Breast epithelium (tissue), 4 donors: ENCODE measurements around the gene SETBP1. TPM values are rescaled to one million over a fixed set of nuclear protein-coding genes. Genes with fewer than 3 reads are reported as not detected.

Experiments used
- DNase-seq, 2 donors: peaks; one replicate each; pipeline ENCODE4 v3.0.0-alpha.2; 2019; ENCODE audit warnings: low spot score in 2 of 2
- H3K27ac ChIP-seq, 2 donors: fragments of 200-600 bp; sonication (generic) in 1 of 2; one replicate each; pipeline ENCODE4 v1.5.1; 2016 to 2019; ENCODE audit warnings: mild to moderate bottlenecking in 1 of 2
- H3K27me3 ChIP-seq, 2 donors: fragments of 200-600 bp; sonication (generic) in 1 of 2; one replicate each; pipeline versions ENCODE4 v1.5.1 to v1.6.0; 2017 to 2019; ENCODE audit warnings: control low read depth in 1 of 2, mild to moderate bottlenecking in 1 of 2
- H3K36me3 ChIP-seq: fragments of 200-600 bp; one replicate; pipeline ENCODE4 v1.5.1; 2019
- H3K4me1 ChIP-seq, 2 donors: fragments of 200-600 bp; sonication (generic); one replicate each; pipeline ENCODE4 v1.5.1; 2016 to 2019; ENCODE audit warnings: control low read depth in 1 of 2
- H3K4me3 ChIP-seq, 3 donors: fragments of 200-600 bp; sonication (generic); 1 replicate in 2 of 3; 2 replicates in 1 of 3; pipeline ENCODE4 v1.5.1; 2016 to 2019; ENCODE audit warnings: mild to moderate bottlenecking in 3 of 3, moderate library complexity in 2 of 3
- H3K9me3 ChIP-seq, 2 donors: fragments of 200-600 bp; sonication (generic) in 1 of 2; one replicate each; pipeline ENCODE4 v1.5.1; 2016 to 2019; ENCODE audit warnings: control low read depth in 1 of 2
- POLR2A ChIP-seq: fragments of 450-650 bp; IDR thresholded peaks from one replicate; pipeline ENCODE4 v1.6.1; 2016; ENCODE audit warnings: antibody characterized with exemption, mild to moderate bottlenecking, moderate library complexity
- POLR2AphosphoS5 ChIP-seq, 3 donors: sonication (generic); formaldehyde crosslinking; IDR thresholded peaks; one replicate each; pipeline ENCODE4 v1.6.1; 2017; ENCODE audit warnings: antibody characterized with exemption in 3 of 3
- intact Hi-C: fragments of 100-400 bp; cut with DNase I; formaldehyde crosslinking; loops from one replicate; pipeline ENCODE4 v1.15.1; 2023; ENCODE audit warnings: low total_unique reads
- total RNA-seq, 3 donors: library from RNA; depleted of rRNA; stranded (reverse); fragments of >200 nt; gene quantifications; one replicate each; pipeline ENCODE4 v1.1.0, GENCODE V29; 2016
- TF ChIP-seq, protein P1 (sequence below), 3 donors: fragments of 450-650 bp; IDR thresholded peaks; one replicate each; pipeline ENCODE4 v1.5.1; 2016 to 2017; ENCODE audit warnings: antibody characterized with exemption in 3 of 3, mild to moderate bottlenecking in 3 of 3, moderate library complexity in 3 of 3

The SETBP1 gene
- total RNA-seq, 3 donors from 2014 or later, result 26.2 to 40.1 (median 37.0) TPM

GRCh38 chr18:44764863-44765262, 84.2 kb downstream of the SETBP1 start:
- DNase-seq, result no peak
- intact Hi-C loops, result no loop called here
- TF ChIP-seq POLR2AphosphoS5 (IDR thresholded peaks at IDR 0.05), result no peak
- TF ChIP-seq, protein P1, sequence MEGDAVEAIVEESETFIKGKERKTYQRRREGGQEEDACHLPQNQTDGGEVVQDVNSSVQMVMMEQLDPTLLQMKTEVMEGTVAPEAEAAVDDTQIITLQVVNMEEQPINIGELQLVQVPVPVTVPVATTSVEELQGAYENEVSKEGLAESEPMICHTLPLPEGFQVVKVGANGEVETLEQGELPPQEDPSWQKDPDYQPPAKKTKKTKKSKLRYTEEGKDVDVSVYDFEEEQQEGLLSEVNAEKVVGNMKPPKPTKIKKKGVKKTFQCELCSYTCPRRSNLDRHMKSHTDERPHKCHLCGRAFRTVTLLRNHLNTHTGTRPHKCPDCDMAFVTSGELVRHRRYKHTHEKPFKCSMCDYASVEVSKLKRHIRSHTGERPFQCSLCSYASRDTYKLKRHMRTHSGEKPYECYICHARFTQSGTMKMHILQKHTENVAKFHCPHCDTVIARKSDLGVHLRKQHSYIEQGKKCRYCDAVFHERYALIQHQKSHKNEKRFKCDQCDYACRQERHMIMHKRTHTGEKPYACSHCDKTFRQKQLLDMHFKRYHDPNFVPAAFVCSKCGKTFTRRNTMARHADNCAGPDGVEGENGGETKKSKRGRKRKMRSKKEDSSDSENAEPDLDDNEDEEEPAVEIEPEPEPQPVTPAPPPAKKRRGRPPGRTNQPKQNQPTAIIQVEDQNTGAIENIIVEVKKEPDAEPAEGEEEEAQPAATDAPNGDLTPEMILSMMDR (IDR thresholded peaks at IDR 0.05), result no peak
- no peak for TF ChIP-seq POLR2A
- Histone ChIP-seq H3K36me3 (no peaks in the 10 kb centered on the region), H3K4me3 (no peak overlapping the region), H3K27me3 (no peaks in the 10 kb centered on the region), H3K27ac (no peak overlapping the region), H3K9me3 (no peaks in the 10 kb centered on the region), H3K4me1 (peaks cover 0 to 12% of the 10 kb centered on the region in 2 donors)

- Histone ChIP-seq H3K4me1 (peaks cover 0 to 12% of the 10 kb centered on the region in 2 donors), H3K36me3 (no peaks in the 10 kb centered on the region), H3K27me3 (no peaks in the 10 kb centered on the region), H3K9me3 (no peaks in the 10 kb centered on the region), H3K4me3 (no peak overlapping the region), H3K27ac (no peak overlapping the region)
- intact Hi-C loops, result no loop called here
- DNase-seq, result no peak
- TF ChIP-seq, protein P1 (IDR thresholded peaks at IDR 0.05), result no peak
- TF ChIP-seq POLR2AphosphoS5 (IDR thresholded peaks at IDR 0.05) (no peak), POLR2A (no peak)
Observed at GRCh38 chr18:44765456-44765855, 84.8 kb downstream of the SETBP1 start.

- Histone ChIP-seq H3K9me3 (no peaks in the 10 kb centered on the region), H3K36me3 (no peaks in the 10 kb centered on the region), H3K4me3 (no peak overlapping the region), H3K4me1 (peaks cover 2 to 11% of the 10 kb centered on the region in 2 donors), H3K27ac (no peak overlapping the region), H3K27me3 (no peaks in the 10 kb centered on the region)
- TF ChIP-seq, protein P1 (IDR thresholded peaks at IDR 0.05), result no peak
- TF ChIP-seq POLR2A, result no peak
- no peak for TF ChIP-seq POLR2AphosphoS5 (IDR thresholded peaks at IDR 0.05)
- intact Hi-C loops, result no loop called here
- no peak for DNase-seq
Observed at GRCh38 chr18:44766450-44766849, 85.8 kb downstream of the SETBP1 start.

- intact Hi-C loops, result no loop called here
- no peak for DNase-seq
- Histone ChIP-seq H3K36me3 (no peaks in the 10 kb centered on the region), H3K9me3 (no peaks in the 10 kb centered on the region), H3K4me1 (peaks cover 5% of the 10 kb centered on the region in 2 donors), H3K4me3 (no peak overlapping the region), H3K27ac (no peak overlapping the region), H3K27me3 (no peaks in the 10 kb centered on the region)
- TF ChIP-seq, protein P1 (IDR thresholded peaks at IDR 0.05), result no peak
- TF ChIP-seq POLR2AphosphoS5 (IDR thresholded peaks at IDR 0.05), result no peak
- no peak for TF ChIP-seq POLR2A
Observed at GRCh38 chr18:44767807-44768206, 87.1 kb downstream of the SETBP1 start.

DNA sequence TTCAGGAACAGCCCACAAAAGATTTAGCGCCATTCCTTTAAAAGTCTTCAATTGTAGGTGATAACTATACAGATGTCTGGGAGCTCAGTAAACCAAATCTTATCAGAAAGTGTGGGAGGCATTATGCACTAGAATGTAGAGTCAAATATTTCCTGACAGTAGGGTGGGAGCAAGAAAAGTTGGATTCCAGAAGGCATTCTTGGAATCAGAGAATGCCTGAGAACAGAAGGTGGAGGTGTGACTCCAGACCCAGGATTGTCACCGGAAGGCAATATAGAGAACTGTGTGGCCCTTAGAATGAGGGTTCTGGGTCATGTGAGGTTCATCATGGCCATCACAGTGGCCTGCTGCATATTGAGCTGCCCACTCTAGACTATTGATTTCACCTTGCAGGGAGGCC, 90.0 kb downstream of the SETBP1 start:
- no peak overlapping the region for H3K27ac ChIP-seq
- H3K4me3 ChIP-seq, result no peak overlapping the region
- no peaks in the 10 kb centered on the region for H3K36me3 ChIP-seq
- H3K4me1 ChIP-seq, result peaks cover 5% of the 10 kb centered on the region in 2 donors
- H3K9me3 ChIP-seq, result no peaks in the 10 kb centered on the region
- H3K27me3 ChIP-seq, result no peaks in the 10 kb centered on the region
- intact Hi-C loops, result no loop called here
- DNase-seq, result no peak
- no peak for TF ChIP-seq POLR2AphosphoS5 (IDR thresholded peaks at IDR 0.05)
- TF ChIP-seq, protein P1 (IDR thresholded peaks at IDR 0.05), result no peak
- TF ChIP-seq POLR2A, result no peak
